GM21825 (cell line): ENCODE data around the gene PLN.

Experiments
- ATAC-seq: cut with Tn5 transposase; IDR thresholded peaks from one replicate; pipeline ENCODE4 v1.9.1; 2021; ENCODE audit warnings: mild to moderate bottlenecking, moderate library complexity; ENCODE audit not compliant: unreplicated experiment

PLN gene

DNA sequence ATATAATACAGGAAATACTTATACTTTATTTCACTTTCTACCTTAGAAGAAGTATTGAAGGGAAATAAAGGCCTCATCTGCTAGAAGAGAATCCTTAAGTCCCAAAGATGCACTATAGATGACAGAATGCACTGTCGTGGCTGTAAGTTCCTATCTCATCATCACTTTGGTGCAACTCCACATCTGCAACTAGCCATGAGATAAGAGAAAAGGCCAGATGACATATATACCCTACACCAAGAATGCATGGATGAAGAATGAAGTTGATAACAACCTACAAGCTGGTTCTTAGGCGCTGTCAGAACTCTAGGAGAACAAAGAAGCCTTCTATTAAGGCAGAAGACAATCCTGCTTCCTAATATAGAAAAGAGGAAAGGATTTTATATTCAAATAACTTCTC, 11.6 kb upstream of the PLN start:
- ATAC-seq: no peak

GRCh38 chr6:118537574-118537973, 10.5 kb upstream of the PLN start:
- ATAC-seq: no peak

GRCh38 chr6:118542184-118542952, 5.7 kb upstream of the PLN start:
- ATAC-seq: no peak

DNA sequence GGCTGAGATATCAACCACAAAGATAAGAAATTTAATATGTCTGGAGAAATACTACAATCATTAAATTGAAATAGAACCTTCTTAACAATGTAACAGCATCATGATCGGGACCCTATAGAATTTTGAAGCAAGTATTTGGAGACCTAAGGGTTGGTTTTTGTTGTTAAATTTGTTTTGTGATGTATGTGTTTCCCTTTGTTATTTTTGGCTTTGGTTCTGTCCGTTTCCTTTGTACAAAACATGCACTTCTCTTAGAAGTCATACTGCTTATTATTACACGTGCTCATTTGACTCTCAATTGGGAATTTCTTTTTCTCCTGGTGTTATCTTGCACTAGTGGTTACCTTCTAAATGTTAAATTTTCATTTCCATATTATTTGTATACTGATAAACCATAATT, 4.0 kb upstream of the PLN start:
- no peak for ATAC-seq

DNA sequence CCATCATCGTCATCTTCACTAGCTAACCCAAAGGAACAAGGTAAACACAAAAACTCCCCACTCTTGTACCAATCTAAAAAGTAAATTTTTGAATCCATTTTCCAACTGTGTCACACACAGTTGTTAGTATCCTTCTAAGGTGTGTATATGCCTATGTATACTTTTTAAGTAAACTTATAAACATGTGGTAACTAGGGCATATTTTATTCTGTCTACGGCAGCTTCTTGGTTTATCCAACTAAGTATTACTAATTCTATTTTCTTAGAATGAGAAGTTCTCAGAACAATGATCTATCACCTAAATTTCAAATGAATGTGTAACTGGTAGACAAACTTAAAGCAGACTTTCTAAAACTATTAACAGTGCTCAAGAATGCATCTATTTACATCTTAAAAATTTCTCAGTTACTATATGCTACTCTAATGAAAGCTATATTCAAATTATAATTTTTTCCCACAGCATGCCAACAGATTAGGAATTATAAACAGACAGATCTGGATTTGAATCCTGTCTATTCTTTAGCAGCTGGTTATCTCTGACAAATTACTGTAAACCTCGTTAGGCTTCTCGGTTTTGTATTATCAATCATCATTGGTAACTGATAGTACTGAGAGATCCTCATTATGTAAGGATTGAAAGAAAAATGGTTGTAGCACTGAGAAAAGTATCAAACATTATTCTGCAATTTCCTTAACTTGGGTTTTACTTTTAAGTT, 1.8 kb upstream of the PLN start:
- ATAC-seq: no peak

- ATAC-seq: no peak
Observed at GRCh38 chr6:118546880-118547218, 1.2 kb upstream of the PLN start.

- ATAC-seq: no peak
Observed at GRCh38 chr6:118548613-118549012, 517 bp downstream of the PLN start.

- peak; percentile 72 for ATAC-seq
Observed at GRCh38 chr6:118551063-118552053, 3.3 kb downstream of the PLN start.

- no peak for ATAC-seq
Observed at GRCh38 chr6:118553132-118553531, 5.0 kb downstream of the PLN start.

GRCh38 chr6:118554698-118555097, 6.6 kb downstream of the PLN start:
- no peak for ATAC-seq

GRCh38 chr6:118558464-118559217, 10.5 kb downstream of the PLN start:
- peak; percentile 76 for ATAC-seq

DNA sequence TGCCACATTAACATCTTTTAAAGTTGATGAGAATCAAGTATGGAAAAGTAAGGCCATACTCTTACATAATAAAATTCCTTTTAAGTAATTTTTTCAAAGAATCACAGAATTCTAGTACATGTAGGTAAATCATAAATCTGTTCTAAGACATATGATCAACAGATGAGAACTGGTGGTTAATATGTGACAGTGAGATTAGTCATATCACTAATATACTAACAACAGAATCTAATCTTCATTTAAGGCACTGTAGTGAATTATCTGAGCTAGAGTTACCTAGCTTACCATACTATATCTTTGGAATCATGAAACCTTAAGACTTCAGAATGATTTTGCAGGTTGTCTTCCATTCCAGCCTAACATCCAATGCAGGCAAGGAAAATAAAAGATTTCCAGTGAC, 11.6 kb downstream of the PLN start:
- peak; percentile 54 for ATAC-seq

- no peak for ATAC-seq
Observed at GRCh38 chr6:118562248-118562647, 14.2 kb downstream of the PLN start.

GRCh38 chr6:118562959-118563358, 14.9 kb downstream of the PLN start:
- no peak for ATAC-seq

GRCh38 chr6:118565311-118565960, 17.3 kb downstream of the PLN start:
- peak; percentile 98 for ATAC-seq

DNA sequence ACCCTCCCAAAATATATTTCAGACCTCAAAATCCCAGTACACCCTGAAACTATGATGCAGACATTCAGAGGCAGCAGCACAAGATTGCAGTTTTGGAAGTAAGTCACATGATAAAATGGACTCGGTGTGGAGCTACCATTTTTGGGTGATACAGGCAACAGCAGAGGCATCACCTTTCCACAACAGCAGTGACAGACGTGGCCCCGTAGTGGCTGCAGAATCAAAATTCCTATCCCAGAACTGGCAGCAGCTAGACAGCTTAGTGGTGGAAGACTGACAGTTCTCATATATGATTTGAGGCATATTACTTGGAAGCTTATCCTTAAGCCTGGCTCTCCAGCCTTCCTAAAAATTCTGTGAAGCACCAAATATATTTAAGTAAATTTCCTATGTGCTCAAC, 19.9 kb downstream of the PLN start:
- no peak for ATAC-seq

- ATAC-seq: no peak
Observed at GRCh38 chr6:118569498-118569897, 21.4 kb downstream of the PLN start.

GRCh38 chr6:118571121-118571520, 23.0 kb downstream of the PLN start:
- ATAC-seq: no peak

DNA sequence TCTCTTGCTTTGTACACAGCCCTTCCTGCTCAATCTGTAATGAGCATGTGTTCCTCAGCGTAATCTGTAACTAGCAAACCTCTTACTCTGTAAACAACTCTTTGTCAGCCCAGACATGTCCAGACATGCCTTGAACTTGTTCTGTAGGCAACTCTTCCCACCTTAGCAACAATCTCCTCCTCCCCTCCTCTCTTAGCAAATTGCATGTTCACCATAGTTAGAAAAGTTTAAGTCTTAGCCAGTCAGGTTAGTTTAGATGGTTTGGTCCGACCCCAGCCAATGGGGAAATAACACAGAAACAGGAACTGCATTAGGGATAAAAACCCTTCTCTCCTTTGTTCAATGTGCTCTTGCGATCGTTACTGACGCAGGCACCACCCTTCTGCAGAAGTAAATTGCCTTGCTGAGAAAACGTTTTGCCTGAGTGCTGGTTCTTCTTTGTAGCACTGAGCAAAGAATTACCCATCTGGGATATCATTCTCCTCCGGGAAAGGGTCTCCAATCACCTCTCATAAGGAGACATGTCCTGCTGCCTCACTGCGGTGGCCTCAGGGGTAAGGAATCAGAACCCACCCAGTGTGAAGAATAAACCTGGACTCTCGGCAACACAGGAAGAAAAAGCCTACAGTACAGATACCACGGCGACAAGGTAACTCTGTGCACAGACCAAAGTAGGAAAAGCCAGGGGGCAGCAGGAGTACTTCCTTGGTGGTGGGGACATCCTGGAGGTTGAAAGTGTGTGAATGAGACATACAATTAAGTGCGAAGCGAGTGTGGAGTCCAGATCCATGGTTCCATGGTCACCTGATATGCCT, 26.2 kb downstream of the PLN start:
- no peak for ATAC-seq
